SIG-M5 treated with dmso at 0.1 percent for 504 hours (cell line): ENCODE results near the gene COLEC11.
A peak's percentile ranks its signal among the peaks of the same experiment; 100 is the strongest.
"Not testable (repeated sequence)": the region's sequence is repeated elsewhere in the genome, so short reads cannot be mapped to it uniquely, and the experiment has no call there.

Experiments used
- DNase-seq: peaks from one replicate; lab custom pipeline; 2025; ENCODE audit not compliant: unreplicated experiment; lab: John Stamatoyannopoulos, UW

COLEC11 gene

DNA sequence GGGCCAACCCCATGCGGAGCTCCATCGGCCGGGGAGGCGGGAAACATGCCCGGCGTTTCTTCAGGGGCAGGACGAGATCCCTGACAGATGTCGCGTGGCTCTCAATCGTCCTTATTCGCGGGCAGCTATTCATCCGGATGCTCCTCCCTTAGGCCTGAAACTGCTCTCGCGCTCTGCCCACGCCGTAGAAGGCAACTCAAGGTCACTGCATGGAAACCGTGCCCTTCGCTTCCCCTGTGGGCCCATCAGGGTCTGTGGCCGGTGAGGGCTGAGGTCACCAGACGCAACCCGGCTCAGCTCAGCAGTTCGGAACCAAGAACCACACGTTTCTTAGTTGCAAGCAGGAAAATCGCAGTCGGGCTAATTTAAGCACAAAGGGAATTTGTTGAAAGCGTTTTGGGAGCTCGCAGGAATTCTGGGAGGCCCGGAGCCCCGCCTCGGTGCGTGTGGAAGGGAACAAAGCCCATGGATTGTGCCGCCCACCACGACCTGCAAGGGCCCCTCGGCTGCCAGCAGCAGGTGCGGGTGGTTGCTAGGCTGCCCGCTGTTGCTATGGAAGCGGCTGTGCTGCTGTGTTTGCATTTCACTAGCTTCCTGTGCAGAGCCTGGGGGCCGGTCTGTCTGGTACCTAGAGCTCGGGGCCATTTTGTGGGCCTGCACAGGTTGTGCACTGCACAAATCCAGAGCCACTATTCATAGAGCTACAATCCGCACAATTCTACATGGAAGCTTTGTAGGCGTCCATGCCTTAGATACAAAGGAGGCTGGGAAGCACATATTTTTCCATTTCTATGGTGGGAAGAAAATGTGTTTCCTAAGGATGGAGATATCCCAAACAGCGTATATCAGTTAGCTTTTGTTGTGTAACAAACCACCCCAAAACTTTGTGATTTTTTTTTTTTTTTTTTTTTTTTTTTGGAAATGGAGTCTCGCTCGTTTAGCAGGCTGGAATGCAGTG is 57.1 kb downstream of the COLEC11 start:
- no peak for DNase-seq

DNA sequence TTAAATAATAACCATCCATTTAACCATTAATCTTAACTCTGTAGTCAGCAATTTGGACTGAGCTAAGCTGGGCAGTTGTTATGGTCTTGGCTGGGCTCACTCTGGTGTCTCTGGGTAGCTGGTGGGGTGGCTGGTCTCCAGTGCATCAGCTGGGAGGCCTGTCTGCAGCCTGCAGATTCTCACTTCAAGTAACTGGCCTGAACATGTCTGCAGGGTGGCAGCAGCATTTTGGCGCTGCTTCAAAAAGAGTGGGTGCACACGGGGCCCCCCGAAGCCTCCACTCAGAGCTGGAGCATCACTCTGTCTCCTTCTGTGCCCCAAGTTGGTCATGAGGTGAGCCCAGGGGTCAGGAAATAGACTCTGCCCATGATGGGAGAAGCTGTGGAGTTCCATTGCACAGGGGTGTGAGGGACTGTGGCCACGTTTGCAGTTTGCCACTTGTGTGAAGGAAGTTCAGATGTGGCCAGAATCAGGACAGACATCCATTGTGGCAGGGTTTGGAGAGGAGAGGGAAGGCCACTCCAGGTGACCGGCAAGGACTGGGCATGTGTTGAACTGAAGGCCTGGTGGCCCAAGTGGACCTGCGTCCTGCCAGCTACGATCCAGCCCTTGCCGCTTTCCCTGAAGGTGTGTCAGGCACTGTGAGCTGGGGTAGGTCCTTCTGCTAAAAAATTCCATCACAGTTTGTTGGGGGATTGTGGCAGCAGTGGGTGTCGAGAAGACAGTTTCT is 58.1 kb downstream of the COLEC11 start:
- no peak for DNase-seq

DNA sequence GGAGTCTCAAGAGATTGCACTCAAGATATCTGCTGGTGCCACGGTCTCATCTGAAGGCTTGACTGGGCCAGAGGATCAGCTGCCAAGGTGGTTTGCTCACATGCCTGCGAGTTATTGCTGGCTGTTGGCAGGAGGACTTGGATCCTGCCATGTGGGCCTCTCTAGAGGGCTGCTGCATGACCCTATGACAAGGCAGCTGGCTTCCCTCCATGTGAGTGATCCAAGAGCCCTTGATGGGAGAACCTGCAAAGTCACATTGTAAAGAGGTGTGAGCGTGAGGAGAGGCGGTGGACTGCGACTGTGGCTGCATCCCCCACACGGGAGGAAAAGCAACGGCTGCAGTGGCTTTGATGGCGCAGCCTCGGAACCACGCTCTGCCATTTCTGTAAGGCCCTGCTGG is 59.1 kb downstream of the COLEC11 start:
- DNase-seq = no peak

GRCh38 chr2:3654531-3655225 is 59.8 kb downstream of the COLEC11 start:
- DNase-seq = no peak

GRCh38 chr2:3655871-3656761 is 61.2 kb downstream of the COLEC11 start:
- DNase-seq = no peak

DNA sequence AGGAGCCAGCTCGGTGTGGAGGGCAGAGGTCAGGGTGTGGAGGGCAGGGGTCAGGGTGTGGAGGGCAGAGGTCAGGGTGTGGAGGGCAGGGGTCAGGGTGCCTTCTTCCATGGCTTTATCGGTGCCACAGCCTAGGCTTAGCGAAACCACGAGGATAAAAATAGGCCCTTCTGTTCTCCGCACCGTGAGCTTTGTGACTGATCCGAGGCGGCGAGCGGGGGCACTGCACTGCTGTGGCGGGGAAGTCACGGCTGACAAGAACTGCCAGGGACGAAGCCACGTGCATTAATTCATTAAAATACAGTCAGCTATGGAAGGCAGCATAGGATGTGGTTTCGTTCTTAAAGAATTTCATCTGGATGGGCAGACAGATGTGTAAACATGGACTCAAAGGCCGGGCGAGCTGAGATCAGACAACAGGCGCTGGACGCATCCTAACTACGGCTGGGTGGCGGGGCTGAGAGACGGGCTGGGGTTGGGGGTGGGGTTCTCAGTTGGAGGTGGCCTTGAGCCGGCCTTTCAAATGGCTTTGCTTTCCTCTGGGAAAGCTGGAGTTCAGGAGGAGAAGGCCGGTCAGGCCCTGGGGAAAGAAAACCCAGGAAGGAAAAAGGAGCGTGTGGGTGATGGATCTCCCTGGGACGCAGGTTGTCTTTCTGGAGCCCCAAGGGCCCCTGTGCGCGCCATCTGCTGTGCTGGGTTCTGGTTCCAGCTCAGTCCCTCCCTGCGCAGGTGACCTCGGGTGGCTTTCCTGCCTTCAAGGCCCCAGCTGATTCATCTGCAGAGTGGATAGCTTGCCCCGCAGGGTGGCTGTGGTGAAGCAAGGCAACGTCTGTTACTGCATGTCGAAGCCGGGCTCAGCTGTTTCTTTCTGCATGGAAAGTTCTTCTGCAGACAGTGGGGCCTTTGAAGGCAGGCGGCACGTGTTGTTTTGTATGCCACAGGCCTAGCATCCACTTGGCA is 62.1 kb downstream of the COLEC11 start:
- DNase-seq = no peak

- no peak for DNase-seq
Observed at GRCh38 chr2:3657881-3658280, 63.0 kb downstream of the COLEC11 start, which contains the start of gene ALLC. Gene ALLC (plus strand): TSS chr2:3658200. CDS start chr2:3671158, 12,958 bp downstream.

DNA sequence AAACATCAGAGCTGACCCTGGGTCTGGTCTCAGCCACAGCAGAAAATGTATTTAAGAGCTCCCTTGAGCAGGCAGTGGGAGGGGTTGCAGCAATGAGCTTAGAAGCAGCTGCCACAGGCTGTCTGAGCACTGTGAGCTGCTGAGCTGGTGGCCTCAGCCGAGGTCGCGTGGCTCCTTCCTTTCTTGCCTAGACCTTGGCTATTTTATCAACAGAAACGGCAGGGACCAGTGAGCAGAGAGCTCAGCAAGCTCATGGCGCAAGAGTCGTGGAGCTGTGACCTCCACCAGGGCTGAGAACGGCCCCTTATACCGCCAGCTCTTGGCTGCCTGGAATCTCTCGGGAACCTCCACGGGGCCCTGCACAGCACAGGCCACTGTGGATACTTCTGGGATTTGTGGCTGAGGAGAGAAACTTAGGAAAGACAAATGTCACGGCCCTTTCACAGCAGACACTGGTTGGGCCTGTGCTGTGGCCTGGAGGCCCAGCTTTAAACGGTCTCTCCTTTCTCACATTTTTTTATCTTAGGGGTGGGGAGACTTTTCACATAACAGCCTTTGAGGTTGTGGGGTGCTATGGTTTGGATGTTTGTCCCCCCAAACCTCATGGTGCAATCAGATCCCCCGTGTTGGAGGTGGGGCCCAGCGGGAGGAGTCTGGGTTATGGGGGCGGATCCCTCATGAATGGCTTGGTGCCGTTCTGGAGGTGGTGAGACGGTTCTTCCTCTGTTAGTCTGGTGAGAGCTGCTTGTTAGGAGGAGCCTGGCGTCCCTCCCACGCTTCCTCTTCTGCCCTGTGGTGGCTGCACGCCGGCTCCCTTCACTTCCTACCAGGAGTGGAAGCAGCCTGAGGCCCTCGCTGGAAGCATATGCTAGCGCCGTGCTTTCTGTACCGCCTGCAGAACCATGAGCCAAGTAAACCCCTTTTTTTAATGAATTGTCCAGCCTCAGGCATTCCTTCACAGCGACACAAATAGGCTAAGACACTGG is 64.8 kb downstream of the COLEC11 start:
- DNase-seq = no peak

DNA sequence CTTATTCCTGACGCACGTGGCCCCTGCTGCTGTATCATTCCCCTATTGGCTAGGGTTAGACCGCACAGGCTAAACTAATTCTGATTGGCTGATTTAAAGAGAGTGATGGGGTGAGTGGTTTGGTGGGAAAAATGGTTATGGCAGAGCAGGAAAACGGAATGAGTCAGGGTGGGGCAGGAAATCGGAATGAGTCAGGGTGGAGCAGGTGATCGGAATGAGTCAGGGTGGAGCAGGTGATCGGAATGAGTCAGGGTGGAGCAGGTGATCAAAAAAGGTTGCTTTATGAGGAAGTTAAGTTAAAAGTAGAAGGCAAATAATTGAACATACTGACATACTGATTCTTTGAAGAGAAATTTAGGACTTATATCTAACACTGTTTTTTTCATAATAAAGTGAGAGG is 65.7 kb downstream of the COLEC11 start:
- not testable (repeated sequence) for DNase-seq

- no peak for DNase-seq
Observed at GRCh38 chr2:3661149-3661660, 66.3 kb downstream of the COLEC11 start.

DNA sequence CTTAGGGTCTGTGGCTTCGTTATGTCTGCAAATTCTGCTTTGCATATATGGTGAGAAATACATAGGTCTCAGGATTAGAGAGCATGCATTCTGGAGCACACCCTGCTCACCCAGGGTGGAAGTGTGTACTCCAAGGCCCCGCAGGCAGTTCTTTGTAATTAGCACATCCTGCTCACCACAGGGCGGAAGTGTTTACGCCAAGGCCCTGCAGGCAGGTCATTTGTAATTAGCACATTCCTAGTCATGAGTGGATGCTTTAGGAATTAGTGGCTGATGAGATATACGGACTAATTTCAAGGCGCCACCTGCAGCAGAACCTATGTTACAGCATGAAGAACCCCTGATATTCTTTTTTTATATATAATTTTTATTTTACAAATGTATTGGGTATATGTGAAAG is 67.3 kb downstream of the COLEC11 start:
- no peak for DNase-seq

DNA sequence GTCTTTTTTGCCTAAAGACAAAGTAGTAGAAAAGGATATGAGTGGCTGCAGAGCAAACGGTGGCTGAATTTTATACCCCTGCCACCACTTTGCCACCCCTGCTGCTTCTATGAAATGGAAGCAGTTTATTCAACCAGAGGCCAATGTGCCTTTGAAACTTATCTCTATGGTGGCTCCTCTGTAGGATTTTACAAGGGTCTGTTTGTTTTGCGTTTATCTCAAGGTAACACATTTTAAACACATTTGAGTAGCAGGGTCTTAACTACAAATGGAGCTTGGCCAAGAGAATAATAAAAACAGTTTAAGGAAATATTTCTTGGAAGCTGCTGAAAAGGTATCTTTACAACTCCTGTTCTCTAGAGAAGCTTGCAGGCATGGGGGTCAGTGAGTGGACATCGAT is 69.2 kb downstream of the COLEC11 start:
- no peak for DNase-seq

- DNase-seq = peak; percentile 23
Observed at GRCh38 chr2:3664925-3665324, 70.0 kb downstream of the COLEC11 start.

DNA sequence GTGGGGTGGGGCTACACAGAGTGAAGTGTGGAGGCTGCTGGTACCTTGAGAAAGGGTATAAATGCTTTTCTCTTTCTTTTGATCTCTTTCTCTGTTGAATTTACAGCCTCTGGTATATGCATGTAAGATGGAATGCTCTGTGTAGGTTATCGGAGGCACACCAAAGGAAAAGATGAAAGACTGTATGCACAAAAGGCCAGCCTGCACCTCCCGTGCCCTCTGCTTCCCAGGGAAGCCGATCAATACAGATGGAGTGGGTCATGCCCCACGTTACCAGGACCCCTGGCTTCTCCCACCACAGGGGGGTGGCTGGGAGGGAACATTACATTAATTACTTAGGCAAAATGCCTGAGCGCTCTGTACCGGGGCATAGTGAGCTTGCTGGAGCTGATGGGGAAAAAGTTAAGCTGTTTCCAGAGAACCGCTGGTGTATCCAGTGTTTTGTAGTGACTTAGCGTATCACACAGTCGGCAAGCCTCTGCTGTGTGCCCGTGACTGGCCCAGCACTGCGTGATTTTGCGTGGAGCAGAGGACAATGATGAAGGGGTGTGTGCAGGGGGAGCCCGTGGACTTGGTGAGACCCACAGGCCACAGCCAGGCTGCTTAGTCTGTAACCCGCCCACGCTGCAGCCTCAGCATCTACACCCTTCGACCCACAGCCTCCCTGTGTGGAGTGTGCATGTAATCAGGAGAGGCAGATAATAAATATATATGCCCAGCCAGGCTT is 71.1 kb downstream of the COLEC11 start:
- no peak for DNase-seq

DNA sequence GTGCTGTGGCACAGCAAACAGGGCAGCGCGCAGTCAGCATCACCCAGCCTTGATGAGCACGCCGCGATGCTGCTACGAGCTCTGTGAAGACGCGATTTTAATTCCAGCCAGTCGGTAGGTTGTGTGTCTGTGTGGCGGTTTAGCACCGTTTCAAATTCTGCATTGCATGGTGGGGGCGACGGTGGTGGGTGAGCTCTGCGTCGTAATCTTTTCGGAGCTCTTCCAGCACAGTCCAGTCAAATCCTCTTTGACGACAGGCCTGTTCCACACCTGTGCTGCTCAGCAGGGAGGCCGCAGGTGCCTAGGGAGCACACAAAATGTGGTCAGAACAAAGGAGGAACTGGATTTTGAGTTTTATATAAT is 71.7 kb downstream of the COLEC11 start:
- DNase-seq = no peak

DNA sequence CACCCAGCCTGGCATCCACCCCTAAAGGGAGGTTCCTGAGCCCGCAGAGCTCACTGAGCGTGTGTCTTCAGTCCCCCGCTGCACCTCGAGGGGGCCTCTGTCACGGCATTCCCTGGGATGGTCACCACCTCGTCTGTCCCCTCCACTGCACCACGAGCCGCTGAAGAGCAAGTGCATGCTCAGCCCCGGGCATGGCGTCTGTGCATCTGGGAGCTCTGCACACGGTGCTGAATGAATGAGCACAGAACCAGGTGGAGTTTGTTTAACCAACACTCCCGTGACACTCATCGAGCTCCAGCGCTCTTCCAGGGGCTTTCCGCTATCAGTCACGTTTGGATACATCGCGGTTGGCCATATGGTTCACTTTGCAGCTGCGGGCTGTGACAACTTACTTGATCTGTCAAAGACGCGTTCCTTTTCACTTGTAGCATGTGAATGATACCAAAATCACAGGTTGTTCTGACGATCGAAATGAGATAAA is 72.3 kb downstream of the COLEC11 start:
- no peak for DNase-seq

DNA sequence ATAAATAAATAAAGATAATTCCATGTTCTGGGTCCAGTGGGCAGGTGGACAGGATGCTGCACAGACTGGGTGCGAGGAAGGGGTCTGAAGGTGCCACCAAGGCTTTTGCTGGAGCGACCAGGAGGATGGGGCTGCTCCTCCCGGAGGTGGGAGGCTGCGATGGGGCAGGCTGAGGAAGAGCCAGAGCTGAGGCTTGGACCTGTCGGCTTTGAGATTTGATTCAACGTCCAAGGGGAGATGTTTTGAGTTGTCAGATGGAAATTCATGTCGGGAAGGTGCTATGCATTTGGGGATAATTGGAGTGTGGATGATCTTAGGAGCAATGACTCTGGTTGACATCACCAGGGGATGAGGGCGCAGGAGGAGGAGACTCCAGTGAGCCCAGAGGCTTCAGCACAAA is 74.7 kb downstream of the COLEC11 start:
- DNase-seq = no peak
